ENCODE results near the gene RSPRY1. TPM values are rescaled to one million over a fixed set of nuclear protein-coding genes. Genes with fewer than 3 reads are reported as not detected.

RSPRY1 gene
- total RNA-seq, 1 experiment from 2014 or later: 57.7 TPM

DNA sequence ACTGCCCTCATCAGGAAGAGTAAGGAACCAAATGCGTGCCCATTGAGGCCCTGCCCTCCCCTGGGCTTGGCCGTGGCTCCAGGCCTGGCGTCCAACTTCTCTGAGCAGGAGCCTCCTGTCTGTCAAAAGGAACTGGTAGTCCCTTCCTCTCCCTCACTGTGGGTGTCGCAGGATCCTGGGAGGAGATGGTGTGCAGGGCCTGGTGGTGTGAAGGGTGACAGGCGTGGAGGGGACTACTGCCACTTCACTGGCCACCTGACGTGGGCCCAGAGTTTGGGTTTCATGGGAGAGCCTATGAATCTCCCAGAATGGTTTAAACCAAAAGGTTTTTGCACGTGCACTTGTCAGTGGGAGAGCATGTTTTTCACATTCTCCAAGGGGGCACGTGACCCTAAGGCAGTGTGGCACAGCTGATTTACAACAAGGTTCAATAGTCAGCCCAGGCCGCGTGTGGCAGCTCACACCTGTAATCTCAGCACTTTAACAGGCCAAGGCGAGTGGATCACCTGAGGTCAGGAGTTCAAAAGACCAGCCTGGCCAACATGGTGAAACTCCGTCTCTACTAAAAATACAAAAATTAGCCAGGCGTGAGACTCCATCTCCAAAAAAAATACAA lies 71.4 kb downstream of the RSPRY1 start:
- no peak overlapping the region for H3K27ac Mint-ChIP-seq (ENCODE audit: unreplicated experiment)

DNA sequence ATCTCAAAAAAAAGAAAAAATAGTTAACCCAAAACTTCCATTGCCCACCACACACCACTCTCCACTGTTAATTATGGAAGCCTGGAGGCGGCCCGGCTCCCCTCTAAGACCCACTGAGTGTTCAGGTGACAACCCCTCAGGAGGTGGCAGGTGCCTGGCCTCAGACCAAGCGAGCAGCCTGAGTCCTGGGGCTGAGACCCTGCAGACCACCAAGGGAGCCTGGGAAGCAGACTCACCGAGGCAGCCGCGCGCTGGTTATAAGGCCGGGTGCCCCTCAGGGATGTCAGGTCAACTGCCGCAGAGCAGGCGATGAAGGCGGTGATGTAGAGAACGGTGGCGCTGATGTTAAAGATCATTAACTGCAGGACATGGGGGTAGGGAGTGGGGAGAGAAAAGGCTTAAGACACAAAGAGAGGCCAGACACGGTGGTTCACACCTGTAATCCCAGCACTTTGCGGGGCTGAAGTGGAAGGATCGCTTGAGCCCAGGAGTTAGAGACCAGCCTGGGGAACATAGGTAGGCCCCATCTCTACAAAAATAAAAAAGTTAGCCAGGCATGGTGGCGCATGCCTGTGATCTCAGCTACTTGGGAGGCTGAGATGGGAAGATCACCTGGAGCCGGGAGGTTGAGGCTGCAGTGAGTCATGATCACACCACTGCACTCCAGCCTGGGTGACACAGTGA lies 72.2 kb downstream of the RSPRY1 start:
- intact Hi-C loops (cut with micrococcal nuclease; ENCODE audit: unreplicated experiment): no loop called here
- Mint-ChIP-seq H3K9me3 (ENCODE audit: unreplicated experiment) (no peaks in the 10 kb centered on the region), H3K4me1 (ENCODE audit: low read depth, unreplicated experiment) (no peaks in the 10 kb centered on the region), H3K36me3 (ENCODE audit: insufficient read depth, unreplicated experiment) (peaks cover 52% of the 10 kb centered on the region), H3K27me3 (ENCODE audit: insufficient read depth, unreplicated experiment) (no peaks in the 10 kb centered on the region), H3K4me3 (ENCODE audit: unreplicated experiment) (no peak overlapping the region), H3K27ac (ENCODE audit: unreplicated experiment) (no peak overlapping the region)
- DNase-seq: peak in 1 of 2 experiments; percentile 27
- Histone ChIP-seq H3K4me1 (no peaks in the 10 kb centered on the region), H3K4me3 (ENCODE audit: low read depth, low read length) (no peak overlapping the region), H3K9me3 (no peaks in the 10 kb centered on the region), H3K27me3 (replicated peaks; ENCODE audit: control insufficient read depth, insufficient read depth, low read length) (no peaks in the 10 kb centered on the region), H3K36me3 (ENCODE audit: control insufficient read depth, insufficient read depth, low read length) (peaks cover 2% of the 10 kb centered on the region; the same call in 1 of the 2 replicates)
- TF ChIP-seq, protein P1, sequence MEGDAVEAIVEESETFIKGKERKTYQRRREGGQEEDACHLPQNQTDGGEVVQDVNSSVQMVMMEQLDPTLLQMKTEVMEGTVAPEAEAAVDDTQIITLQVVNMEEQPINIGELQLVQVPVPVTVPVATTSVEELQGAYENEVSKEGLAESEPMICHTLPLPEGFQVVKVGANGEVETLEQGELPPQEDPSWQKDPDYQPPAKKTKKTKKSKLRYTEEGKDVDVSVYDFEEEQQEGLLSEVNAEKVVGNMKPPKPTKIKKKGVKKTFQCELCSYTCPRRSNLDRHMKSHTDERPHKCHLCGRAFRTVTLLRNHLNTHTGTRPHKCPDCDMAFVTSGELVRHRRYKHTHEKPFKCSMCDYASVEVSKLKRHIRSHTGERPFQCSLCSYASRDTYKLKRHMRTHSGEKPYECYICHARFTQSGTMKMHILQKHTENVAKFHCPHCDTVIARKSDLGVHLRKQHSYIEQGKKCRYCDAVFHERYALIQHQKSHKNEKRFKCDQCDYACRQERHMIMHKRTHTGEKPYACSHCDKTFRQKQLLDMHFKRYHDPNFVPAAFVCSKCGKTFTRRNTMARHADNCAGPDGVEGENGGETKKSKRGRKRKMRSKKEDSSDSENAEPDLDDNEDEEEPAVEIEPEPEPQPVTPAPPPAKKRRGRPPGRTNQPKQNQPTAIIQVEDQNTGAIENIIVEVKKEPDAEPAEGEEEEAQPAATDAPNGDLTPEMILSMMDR (IDR thresholded peaks at IDR 0.05; ENCODE audit: insufficient read depth in 1 of 2, low read depth in 1 of 2, low read length in 1 of 2, severe bottlenecking in 1 of 2, unreplicated experiment in 1 of 2): no peak
- CTCF ChIA-PET: no interaction called here
- POLR2A ChIA-PET: no interaction called here
- no TSS peak for BruUV-seq (replicated peaks)

More for the DNA sequence above, 71.4 kb downstream of the RSPRY1 start:
- BruUV-seq (replicated peaks): no TSS peak
- CTCF ChIA-PET: no interaction called here
- TF ChIP-seq, protein P1 (IDR thresholded peaks at IDR 0.05; ENCODE audit: insufficient read depth in 1 of 2, low read depth in 1 of 2, low read length in 1 of 2, severe bottlenecking in 1 of 2, unreplicated experiment in 1 of 2): no peak
- peaks cover 58% of the 10 kb centered on the region for H3K36me3 Mint-ChIP-seq (ENCODE audit: insufficient read depth, unreplicated experiment)
- POLR2A ChIA-PET: no interaction called here
- H3K4me3 ChIP-seq (ENCODE audit: low read depth, low read length): no peak overlapping the region
- H3K4me1 Mint-ChIP-seq (ENCODE audit: low read depth, unreplicated experiment): no peaks in the 10 kb centered on the region
- peaks cover 2% of the 10 kb centered on the region for H3K9me3 Mint-ChIP-seq (ENCODE audit: unreplicated experiment)
- no peaks in the 10 kb centered on the region for H3K9me3 ChIP-seq
- no peaks in the 10 kb centered on the region for H3K27me3 ChIP-seq (replicated peaks; ENCODE audit: control insufficient read depth, insufficient read depth, low read length)
- H3K4me1 ChIP-seq: no peaks in the 10 kb centered on the region
- peaks cover 4% of the 10 kb centered on the region for H3K36me3 ChIP-seq (ENCODE audit: control insufficient read depth, insufficient read depth, low read length)
- peak in 1 of 2 experiments; percentile 23 for DNase-seq
- no peaks in the 10 kb centered on the region for H3K27me3 Mint-ChIP-seq (ENCODE audit: insufficient read depth, unreplicated experiment)
- H3K4me3 Mint-ChIP-seq (ENCODE audit: unreplicated experiment): no peak overlapping the region
- intact Hi-C loops (cut with micrococcal nuclease; ENCODE audit: unreplicated experiment): no loop called here

DNA sequence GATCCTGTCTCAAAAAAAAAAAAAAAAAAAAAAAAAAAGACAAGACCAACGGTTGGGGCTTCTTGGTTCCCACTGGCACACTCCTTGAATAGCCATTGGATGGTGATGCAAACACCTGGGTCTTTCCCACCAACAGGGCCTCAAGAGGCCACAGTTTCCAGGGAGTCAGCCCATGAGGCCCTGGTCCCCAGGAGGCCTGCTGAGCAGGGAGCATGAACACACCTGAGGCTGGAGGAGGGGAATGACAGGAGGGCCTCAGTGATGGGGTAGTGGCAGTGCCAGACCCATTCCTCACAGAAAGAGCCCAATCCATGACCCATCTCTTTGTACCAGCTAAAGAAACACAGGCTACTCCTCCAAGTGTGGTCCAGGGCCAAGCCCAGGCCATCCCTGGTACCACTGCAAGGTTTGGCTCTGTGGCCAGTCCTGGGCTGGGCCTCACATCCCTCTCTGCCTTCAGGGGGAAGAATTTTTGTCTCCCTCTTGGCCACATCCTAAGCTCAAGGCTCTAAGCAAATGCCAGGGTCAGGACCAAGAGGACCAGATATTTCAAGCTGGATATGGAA lies 72.9 kb downstream of the RSPRY1 start:
- peak in 1 of 2 experiments; percentile 13 for DNase-seq
- TF ChIP-seq, protein P1 (IDR thresholded peaks at IDR 0.05; ENCODE audit: insufficient read depth in 1 of 2, low read depth in 1 of 2, low read length in 1 of 2, severe bottlenecking in 1 of 2, unreplicated experiment in 1 of 2): no peak
- Histone ChIP-seq H3K36me3 (ENCODE audit: control insufficient read depth, insufficient read depth, low read length) (peaks cover 4% of the 10 kb centered on the region; the same call in 1 of the 2 replicates), H3K9me3 (no peaks in the 10 kb centered on the region), H3K4me1 (no peaks in the 10 kb centered on the region), H3K4me3 (ENCODE audit: low read depth, low read length) (no peak overlapping the region), H3K27me3 (replicated peaks; ENCODE audit: control insufficient read depth, insufficient read depth, low read length) (no peaks in the 10 kb centered on the region)
- ChIA-PET POLR2A (no interaction called here), CTCF (no interaction called here)
- no peaks in the 10 kb centered on the region for H3K9me3 Mint-ChIP-seq (ENCODE audit: unreplicated experiment)
- peaks cover 52% of the 10 kb centered on the region for H3K36me3 Mint-ChIP-seq (ENCODE audit: insufficient read depth, unreplicated experiment)
- H3K27me3 Mint-ChIP-seq (ENCODE audit: insufficient read depth, unreplicated experiment): no peaks in the 10 kb centered on the region
- no TSS peak for BruUV-seq (replicated peaks)
- no peaks in the 10 kb centered on the region for H3K4me1 Mint-ChIP-seq (ENCODE audit: low read depth, unreplicated experiment)
- intact Hi-C loops (cut with micrococcal nuclease; ENCODE audit: unreplicated experiment): no loop called here
- no peak overlapping the region for H3K27ac Mint-ChIP-seq (ENCODE audit: unreplicated experiment)
- H3K4me3 Mint-ChIP-seq (ENCODE audit: unreplicated experiment): no peak overlapping the region

All from Caco-2 (cell line).